ENCODE results near the gene ADA.

DNA sequence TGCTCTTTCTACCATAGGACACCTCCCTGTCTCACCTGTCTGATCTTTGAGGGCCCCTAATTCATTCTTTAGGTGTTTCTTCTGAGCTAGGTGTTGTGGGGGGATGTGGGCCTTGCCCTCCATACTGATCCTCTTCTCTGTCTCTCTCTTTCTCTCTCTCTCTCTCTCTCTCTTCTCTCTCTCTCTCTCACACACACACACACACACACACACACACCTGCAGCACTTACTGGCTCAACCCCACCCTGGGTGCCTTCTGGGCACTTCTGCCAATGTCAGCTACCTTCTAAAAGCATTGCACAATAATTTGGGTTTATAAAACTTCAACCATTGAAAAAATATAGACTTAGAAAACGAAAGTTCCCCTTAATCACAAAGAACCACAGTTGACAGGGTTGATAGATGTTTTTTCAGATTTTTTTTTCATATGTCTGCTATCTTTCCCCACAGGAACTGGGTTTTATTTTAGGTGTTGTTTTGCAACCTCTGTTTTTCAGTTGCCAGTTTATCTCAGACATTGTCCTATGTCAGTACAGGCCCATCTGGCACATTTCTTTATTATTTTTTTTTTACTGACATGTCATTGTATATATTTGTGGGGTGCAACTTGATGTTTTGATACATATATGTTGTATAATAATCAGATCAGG, 41.1 kb downstream of the ADA start:
- no peak for TF ChIP-seq RAD21 (CRISPR knock-in tag; IDR thresholded peaks at IDR 0.05)
- no peak for TF ChIP-seq HMG20B (CRISPR knock-in tag; conservative IDR thresholded peaks at IDR 0.05)
- TF ChIP-seq RERE (CRISPR knock-in tag; IDR thresholded peaks at IDR 0.05; ENCODE audit: low read depth): no peak
- no peak for TF ChIP-seq CTCF (CRISPR knock-in tag; IDR thresholded peaks at IDR 0.05)
- TF ChIP-seq TCF12 (IDR thresholded peaks at IDR 0.05): no peak
- no peak for TF ChIP-seq TCF12 (CRISPR knock-in tag; IDR thresholded peaks at IDR 0.05)
- no peak for TF ChIP-seq POLR2AphosphoS5 (IDR thresholded peaks at IDR 0.05; ENCODE audit: low read depth, low read length)
- no peak for TF ChIP-seq ZZZ3 (CRISPR knock-in tag; IDR thresholded peaks at IDR 0.05; ENCODE audit: borderline replicate concordance)
- TF ChIP-seq, protein P1, sequence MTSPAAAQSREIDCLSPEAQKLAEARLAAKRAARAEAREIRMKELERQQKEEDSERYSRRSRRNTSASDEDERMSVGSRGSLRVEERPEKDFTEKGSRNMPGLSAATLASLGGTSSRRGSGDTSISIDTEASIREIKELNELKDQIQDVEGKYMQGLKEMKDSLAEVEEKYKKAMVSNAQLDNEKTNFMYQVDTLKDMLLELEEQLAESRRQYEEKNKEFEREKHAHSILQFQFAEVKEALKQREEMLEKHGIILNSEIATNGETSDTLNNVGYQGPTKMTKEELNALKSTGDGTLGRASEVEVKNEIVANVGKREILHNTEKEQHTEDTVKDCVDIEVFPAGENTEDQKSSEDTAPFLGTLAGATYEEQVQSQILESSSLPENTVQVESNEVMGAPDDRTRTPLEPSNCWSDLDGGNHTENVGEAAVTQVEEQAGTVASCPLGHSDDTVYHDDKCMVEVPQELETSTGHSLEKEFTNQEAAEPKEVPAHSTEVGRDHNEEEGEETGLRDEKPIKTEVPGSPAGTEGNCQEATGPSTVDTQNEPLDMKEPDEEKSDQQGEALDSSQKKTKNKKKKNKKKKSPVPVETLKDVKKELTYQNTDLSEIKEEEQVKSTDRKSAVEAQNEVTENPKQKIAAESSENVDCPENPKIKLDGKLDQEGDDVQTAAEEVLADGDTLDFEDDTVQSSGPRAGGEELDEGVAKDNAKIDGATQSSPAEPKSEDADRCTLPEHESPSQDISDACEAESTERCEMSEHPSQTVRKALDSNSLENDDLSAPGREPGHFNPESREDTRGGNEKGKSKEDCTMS (CRISPR knock-in tag; conservative IDR thresholded peaks at IDR 0.05): no peak
- no peak for TF ChIP-seq MXI1 (IDR thresholded peaks at IDR 0.05; ENCODE audit: borderline replicate concordance, low read depth, low read length)
- no peak for TF ChIP-seq FOSL1 (CRISPR knock-in tag; IDR thresholded peaks at IDR 0.05; ENCODE audit: borderline replicate concordance)
- TF ChIP-seq NR2C2 (CRISPR knock-in tag; IDR thresholded peaks at IDR 0.05; ENCODE audit: borderline replicate concordance): no peak

All from HepG2 (cell line).